SK-N-SH (cell line): ENCODE results near the gene DTNBP1. TPM values are rescaled to one million over a fixed set of nuclear protein-coding genes. Genes with fewer than 3 reads are reported as not detected.

Experiments used
- CTCF ChIA-PET: fragments of 300-600, 350-600 bp; formaldehyde crosslinking; extraction: SDS; loops from one replicate; lab custom pipeline; 2021; lab: Yijun Ruan, JAX
- POLR2A ChIA-PET: fragments of 350-600 bp; sonication (Branson Sonifier 250); formaldehyde crosslinking; extraction: SDS; loops from one replicate; lab custom pipeline; 2020; ENCODE audit warnings: antibody characterized with exemption, inconsistent platforms; lab: Yijun Ruan, JAX
- DNase-seq: peaks from one replicate; pipeline ENCODE4 v3.0.0; 2012
- H2AFZ ChIP-seq: fragments of 200-600 bp; sonication (generic); 2 replicates; pipeline ENCODE4 v1.8.1; 2016; ENCODE audit warnings: antibody characterized with exemption, mild to moderate bottlenecking, low read depth
- H3F3A ChIP-seq: fragments of 200-600 bp; sonication (generic); replicated peaks from 2 replicates; pipeline ENCODE3; 2016; ENCODE audit warnings: antibody characterized with exemption, mild to moderate bottlenecking; ENCODE audit not compliant: insufficient read depth
- H3K27ac ChIP-seq, 2 experiments: fragments of 200-500 bp in 1 of 2; fragments of 200-600 bp in 1 of 2; sonication (Bioruptor generic) in 1 of 2; sonication (generic), shearing (Covaris generic) in 1 of 2; 2 replicates each; pipeline versions ENCODE4 v1.5.1 to v1.6.1; 2014 to 2016; ENCODE audit warnings: low read depth in 2 of 2, inconsistent platforms in 1 of 2, low read length in 1 of 2, mild to moderate bottlenecking in 1 of 2, mixed read lengths in 1 of 2
- H3K27me3 ChIP-seq: fragments of 200-600 bp; sonication (generic), shearing (Covaris generic); 2 replicates; pipeline ENCODE4 v1.6.1; 2016; ENCODE audit warnings: mixed run types; ENCODE audit not compliant: insufficient read depth
- H3K36me3 ChIP-seq, 2 experiments: fragments of 200-500 bp in 1 of 2; fragments of 200-600 bp in 1 of 2; sonication (Bioruptor generic) in 1 of 2; sonication (generic) in 1 of 2; replicated peaks in 1 of 2; 2 replicates each; pipeline versions ENCODE3 to v1.5.1; 2014 to 2016; ENCODE audit warnings: low read length in 1 of 2, mild to moderate bottlenecking in 1 of 2; ENCODE audit not compliant: insufficient read depth in 2 of 2, control insufficient read depth in 1 of 2
- H3K4me1 ChIP-seq, 2 experiments: fragments of 200-500 bp in 1 of 2; fragments of 200-600 bp in 1 of 2; sonication (Bioruptor generic) in 1 of 2; sonication (generic), shearing (Covaris generic) in 1 of 2; 2 replicates each; pipeline versions ENCODE4 v1.5.1 to v1.6.1; 2014 to 2016; ENCODE audit warnings: low read depth in 1 of 2, low read length in 1 of 2, mixed run types in 1 of 2; ENCODE audit not compliant: insufficient read depth in 2 of 2, control insufficient read depth in 1 of 2
- H3K4me2 ChIP-seq: fragments of 200-600 bp; sonication (generic), shearing (Covaris generic); 2 replicates; pipeline ENCODE4 v1.6.1; 2017; ENCODE audit warnings: mixed run types
- H3K4me3 ChIP-seq, 2 experiments: fragments of 200-500 bp in 1 of 2; fragments of 200-600 bp in 1 of 2; sonication (Bioruptor generic) in 1 of 2; sonication (generic), shearing (Covaris generic) in 1 of 2; 2 replicates each; pipeline versions ENCODE4 v1.5.1 to v1.8.1; 2014 to 2016; ENCODE audit warnings: low read depth in 2 of 2, inconsistent platforms in 1 of 2, low read length in 1 of 2, mild to moderate bottlenecking in 1 of 2, mixed read lengths in 1 of 2, moderate library complexity in 1 of 2
- H3K79me2 ChIP-seq: fragments of 200-600 bp; sonication (generic); 2 replicates; pipeline ENCODE4 v1.8.1; 2017; ENCODE audit warnings: mild to moderate bottlenecking; ENCODE audit not compliant: insufficient read depth
- H3K9ac ChIP-seq: fragments of 200-600 bp; sonication (generic); 2 replicates; pipeline ENCODE4 v1.6.1; 2017; ENCODE audit warnings: mixed run types
- H3K9me2 ChIP-seq: fragments of 200-600 bp; sonication (generic); 2 replicates; pipeline ENCODE4 v1.6.1; 2017; ENCODE audit warnings: mixed run types
- H3K9me3 ChIP-seq: fragments of 200-600 bp; sonication (generic); 2 replicates; pipeline ENCODE4 v1.6.1; 2017; ENCODE audit warnings: mixed run types, mild to moderate bottlenecking, moderate library complexity
- H4K20me1 ChIP-seq: fragments of 200-600 bp; sonication (generic); 2 replicates; pipeline ENCODE4 v1.6.1; 2017; ENCODE audit warnings: mild to moderate bottlenecking, mixed run types; ENCODE audit not compliant: insufficient read depth
- CHD2 ChIP-seq: fragments of 150-350 bp; IDR thresholded peaks from 2 replicates; pipeline ENCODE4 v1.6.1; 2018; ENCODE audit warnings: low read length; ENCODE audit not compliant: partially characterized antibody
- ELF1 ChIP-seq: IDR thresholded peaks from 2 replicates; pipeline ENCODE4 v1.4.0; 2012
- EP300 ChIP-seq, 2 experiments: IDR thresholded peaks; 2 replicates each; pipeline versions ENCODE4 v1.4.0 to v1.6.1; 2012; ENCODE audit warnings: borderline replicate concordance in 1 of 2, low read depth in 1 of 2, low read length in 1 of 2
- EZH2phosphoT487 ChIP-seq: fragments of 200-600 bp; sonication (generic); IDR thresholded peaks from 2 replicates; pipeline ENCODE4 v1.6.1; 2017; ENCODE audit warnings: low read depth, mixed run types, mild to moderate bottlenecking, antibody characterized with exemption, moderate library complexity, borderline replicate concordance
- FOXJ3 ChIP-seq: sonication (generic); formaldehyde crosslinking; IDR thresholded peaks from 2 replicates; pipeline ENCODE4 v1.5.1; 2020; ENCODE audit warnings: mild to moderate bottlenecking, missing genetic modification reagents
- MXI1 ChIP-seq: IDR thresholded peaks from 2 replicates; pipeline ENCODE4 v1.6.1; 2012; ENCODE audit warnings: mild to moderate bottlenecking, low read depth, low read length, improper control_type of control experiment
- NRF1 ChIP-seq: IDR thresholded peaks from 2 replicates; pipeline ENCODE4 v1.6.1; 2012; ENCODE audit warnings: low read depth, mild to moderate bottlenecking, low read length
- POLR2AphosphoS5 ChIP-seq: IDR thresholded peaks from 2 replicates; pipeline ENCODE4 v1.6.1; 2012; ENCODE audit warnings: low read depth, low read length
- RAD21 ChIP-seq: IDR thresholded peaks from 2 replicates; pipeline ENCODE4 v1.6.1; 2012; ENCODE audit warnings: mild to moderate bottlenecking, low read length
- RCOR1 ChIP-seq: fragments of 150-350 bp; IDR thresholded peaks from 2 replicates; pipeline ENCODE4 v1.6.1; 2017; ENCODE audit warnings: antibody characterized with exemption, low read length
- RFX5 ChIP-seq: IDR thresholded peaks from 2 replicates; pipeline ENCODE4 v1.6.1; 2012; ENCODE audit warnings: mild to moderate bottlenecking, improper control_type of control experiment, low read length
- RXRA ChIP-seq: IDR thresholded peaks from 2 replicates; pipeline ENCODE4 v1.4.0; 2012; ENCODE audit warnings: low read depth, mild to moderate bottlenecking, borderline replicate concordance
- TAF1 ChIP-seq: IDR thresholded peaks from 2 replicates; pipeline ENCODE4 v1.6.1; 2012; ENCODE audit warnings: low read depth, mild to moderate bottlenecking, low read length, moderate library complexity, borderline replicate concordance
- TCF12 ChIP-seq: IDR thresholded peaks from 2 replicates; pipeline ENCODE4 v1.4.0; 2012
- TEAD4 ChIP-seq: IDR thresholded peaks from 2 replicates; pipeline ENCODE4 v1.4.0; 2012; ENCODE audit warnings: mild to moderate bottlenecking, borderline replicate concordance; ENCODE audit not compliant: insufficient read depth
- WGBS: methylation state at CpG from one replicate; pipeline ENCODE4 v1.1.6; 2017; ENCODE audit warnings: low lambda C conversion rate; 5-methylcytosine and 5-hydroxymethylcytosine counted together
- polyA plus RNA-seq, 3 experiments: library from polyadenylated mRNA; depleted of rRNA; stranded (reverse); fragments of >200 nt; gene quantifications; 2 replicates each; pipeline ENCODE4 v1.2.3, GENCODE V29; 2012
- TF ChIP-seq, protein P1 (sequence below): fragments of 150-350 bp; IDR thresholded peaks from 2 replicates; pipeline ENCODE4 v1.6.1; 2017; ENCODE audit warnings: antibody characterized with exemption, low read length, low read depth, borderline replicate concordance
- TF ChIP-seq, protein P2 (sequence below): fragments of 150-350 bp; IDR thresholded peaks from 2 replicates; pipeline ENCODE4 v1.6.1; 2016; ENCODE audit warnings: mild to moderate bottlenecking, low read depth, low read length
- TF ChIP-seq, protein P3 (sequence below): IDR thresholded peaks from 2 replicates; pipeline ENCODE4 v1.4.0; 2012; ENCODE audit warnings: low read depth, borderline replicate concordance
- TF ChIP-seq, protein P4 (sequence below): IDR thresholded peaks from 2 replicates; pipeline ENCODE4 v1.4.0; 2012; ENCODE audit warnings: low read depth
- TF ChIP-seq, protein P5 (sequence below): IDR thresholded peaks from 2 replicates; pipeline ENCODE4 v1.6.1; 2012; ENCODE audit warnings: mild to moderate bottlenecking, low read depth, low read length, moderate library complexity

DTNBP1 gene
- polyA plus RNA-seq, 1 of the 3 experiments (the other 2 are of a cell fraction) = 19.7 TPM

DNA sequence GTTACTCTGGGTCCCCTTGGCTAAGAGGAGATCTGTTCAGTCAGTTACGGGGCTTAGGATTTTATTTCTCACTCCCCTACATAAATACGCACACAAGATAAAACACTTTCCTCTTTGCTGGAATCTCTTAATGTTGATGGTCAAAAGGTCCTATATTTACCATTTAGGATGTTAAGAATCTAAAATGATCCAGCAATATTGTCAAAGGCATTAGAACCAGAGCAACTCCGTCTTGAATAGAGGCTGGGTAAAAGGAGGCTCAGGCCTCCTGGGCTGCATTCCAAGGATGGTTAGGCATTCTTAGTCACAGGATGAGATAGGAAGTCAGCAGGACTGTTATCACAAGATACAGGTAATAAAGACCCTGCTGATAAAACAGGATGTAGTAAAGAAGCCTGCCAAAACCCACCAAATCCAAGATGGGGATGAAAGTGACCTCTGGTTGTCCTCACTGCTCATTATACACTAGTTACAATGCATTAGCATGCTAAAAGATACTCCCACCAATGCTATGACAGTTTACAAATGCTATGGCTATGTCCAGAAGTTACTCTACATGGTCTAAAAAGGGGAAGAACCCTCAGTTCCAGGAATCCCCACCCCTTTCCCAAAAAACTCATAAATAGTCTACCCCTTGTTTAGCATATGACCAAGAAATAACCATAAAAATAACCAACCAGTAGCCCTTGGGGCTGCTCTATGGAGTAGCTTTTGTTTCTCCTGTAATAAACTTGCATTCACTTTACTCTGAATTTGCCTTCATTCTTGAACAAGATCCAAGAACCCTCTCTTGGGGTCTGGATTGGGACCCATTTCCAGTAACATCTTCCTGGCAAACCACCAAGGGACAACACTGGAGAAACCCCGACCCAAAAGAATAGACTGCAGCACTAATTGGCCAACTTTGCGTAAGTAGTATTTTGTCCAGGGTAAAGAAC is 107.5 kb downstream of the DTNBP1 start:
- no peak overlapping the region for H2AFZ ChIP-seq
- no peak for DNase-seq
- no peak overlapping the region for H3K27ac ChIP-seq
- H4K20me1 ChIP-seq = no peaks in the 10 kb centered on the region
- no peaks in the 10 kb centered on the region for H3K27me3 ChIP-seq
- CTCF ChIA-PET = no interaction called here
- POLR2A ChIA-PET = no interaction called here
- peaks cover 0 to 17% of the 10 kb centered on the region in 2 experiments; a peak in 2 of 4 replicates for H3K4me1 ChIP-seq
- 93% methylated on average over 5 of the region's 5 CpGs for WGBS
- no peak overlapping the region for H3K4me3 ChIP-seq
- no peaks in the 10 kb centered on the region for H3K9me2 ChIP-seq
- no peaks in the 10 kb centered on the region for H3K36me3 ChIP-seq
- no peak overlapping the region for H3K9ac ChIP-seq
- TF ChIP-seq RCOR1 (no peak), RXRA (no peak), TCF12 (no peak), NRF1 (no peak), MXI1 (no peak), ELF1 (no peak), POLR2AphosphoS5 (no peak), EP300 (IDR thresholded peaks at IDR 0.05; ENCODE audit: borderline replicate concordance in 1 of 2, low read depth in 1 of 2, low read length in 1 of 2) (no peak), TAF1 (no peak), FOXJ3 (no peak), TEAD4 (no peak), CHD2 (no peak), RAD21 (no peak), EZH2phosphoT487 (no peak), RFX5 (no peak)
- TF ChIP-seq, protein P1, sequence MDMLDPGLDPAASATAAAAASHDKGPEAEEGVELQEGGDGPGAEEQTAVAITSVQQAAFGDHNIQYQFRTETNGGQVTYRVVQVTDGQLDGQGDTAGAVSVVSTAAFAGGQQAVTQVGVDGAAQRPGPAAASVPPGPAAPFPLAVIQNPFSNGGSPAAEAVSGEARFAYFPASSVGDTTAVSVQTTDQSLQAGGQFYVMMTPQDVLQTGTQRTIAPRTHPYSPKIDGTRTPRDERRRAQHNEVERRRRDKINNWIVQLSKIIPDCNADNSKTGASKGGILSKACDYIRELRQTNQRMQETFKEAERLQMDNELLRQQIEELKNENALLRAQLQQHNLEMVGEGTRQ = no peak
- TF ChIP-seq, protein P2, sequence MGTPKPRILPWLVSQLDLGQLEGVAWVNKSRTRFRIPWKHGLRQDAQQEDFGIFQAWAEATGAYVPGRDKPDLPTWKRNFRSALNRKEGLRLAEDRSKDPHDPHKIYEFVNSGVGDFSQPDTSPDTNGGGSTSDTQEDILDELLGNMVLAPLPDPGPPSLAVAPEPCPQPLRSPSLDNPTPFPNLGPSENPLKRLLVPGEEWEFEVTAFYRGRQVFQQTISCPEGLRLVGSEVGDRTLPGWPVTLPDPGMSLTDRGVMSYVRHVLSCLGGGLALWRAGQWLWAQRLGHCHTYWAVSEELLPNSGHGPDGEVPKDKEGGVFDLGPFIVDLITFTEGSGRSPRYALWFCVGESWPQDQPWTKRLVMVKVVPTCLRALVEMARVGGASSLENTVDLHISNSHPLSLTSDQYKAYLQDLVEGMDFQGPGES = no peak
- TF ChIP-seq, protein P3, sequence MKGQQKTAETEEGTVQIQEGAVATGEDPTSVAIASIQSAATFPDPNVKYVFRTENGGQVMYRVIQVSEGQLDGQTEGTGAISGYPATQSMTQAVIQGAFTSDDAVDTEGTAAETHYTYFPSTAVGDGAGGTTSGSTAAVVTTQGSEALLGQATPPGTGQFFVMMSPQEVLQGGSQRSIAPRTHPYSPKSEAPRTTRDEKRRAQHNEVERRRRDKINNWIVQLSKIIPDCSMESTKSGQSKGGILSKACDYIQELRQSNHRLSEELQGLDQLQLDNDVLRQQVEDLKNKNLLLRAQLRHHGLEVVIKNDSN = no peak
- TF ChIP-seq, protein P4, sequence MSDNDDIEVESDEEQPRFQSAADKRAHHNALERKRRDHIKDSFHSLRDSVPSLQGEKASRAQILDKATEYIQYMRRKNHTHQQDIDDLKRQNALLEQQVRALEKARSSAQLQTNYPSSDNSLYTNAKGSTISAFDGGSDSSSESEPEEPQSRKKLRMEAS = no peak
- TF ChIP-seq, protein P5, sequence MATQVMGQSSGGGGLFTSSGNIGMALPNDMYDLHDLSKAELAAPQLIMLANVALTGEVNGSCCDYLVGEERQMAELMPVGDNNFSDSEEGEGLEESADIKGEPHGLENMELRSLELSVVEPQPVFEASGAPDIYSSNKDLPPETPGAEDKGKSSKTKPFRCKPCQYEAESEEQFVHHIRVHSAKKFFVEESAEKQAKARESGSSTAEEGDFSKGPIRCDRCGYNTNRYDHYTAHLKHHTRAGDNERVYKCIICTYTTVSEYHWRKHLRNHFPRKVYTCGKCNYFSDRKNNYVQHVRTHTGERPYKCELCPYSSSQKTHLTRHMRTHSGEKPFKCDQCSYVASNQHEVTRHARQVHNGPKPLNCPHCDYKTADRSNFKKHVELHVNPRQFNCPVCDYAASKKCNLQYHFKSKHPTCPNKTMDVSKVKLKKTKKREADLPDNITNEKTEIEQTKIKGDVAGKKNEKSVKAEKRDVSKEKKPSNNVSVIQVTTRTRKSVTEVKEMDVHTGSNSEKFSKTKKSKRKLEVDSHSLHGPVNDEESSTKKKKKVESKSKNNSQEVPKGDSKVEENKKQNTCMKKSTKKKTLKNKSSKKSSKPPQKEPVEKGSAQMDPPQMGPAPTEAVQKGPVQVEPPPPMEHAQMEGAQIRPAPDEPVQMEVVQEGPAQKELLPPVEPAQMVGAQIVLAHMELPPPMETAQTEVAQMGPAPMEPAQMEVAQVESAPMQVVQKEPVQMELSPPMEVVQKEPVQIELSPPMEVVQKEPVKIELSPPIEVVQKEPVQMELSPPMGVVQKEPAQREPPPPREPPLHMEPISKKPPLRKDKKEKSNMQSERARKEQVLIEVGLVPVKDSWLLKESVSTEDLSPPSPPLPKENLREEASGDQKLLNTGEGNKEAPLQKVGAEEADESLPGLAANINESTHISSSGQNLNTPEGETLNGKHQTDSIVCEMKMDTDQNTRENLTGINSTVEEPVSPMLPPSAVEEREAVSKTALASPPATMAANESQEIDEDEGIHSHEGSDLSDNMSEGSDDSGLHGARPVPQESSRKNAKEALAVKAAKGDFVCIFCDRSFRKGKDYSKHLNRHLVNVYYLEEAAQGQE = no peak
- TF ChIP-seq, all 33 proteins: peak for 0
- H3F3A ChIP-seq = no peaks in the 10 kb centered on the region
- no peaks in the 10 kb centered on the region for H3K79me2 ChIP-seq
- no peak overlapping the region for H3K4me2 ChIP-seq
- no peaks in the 10 kb centered on the region for H3K9me3 ChIP-seq
